ENCODE results near the gene RCAN1.
"Not testable (repeated sequence)": the region's sequence is repeated elsewhere in the genome, so short reads cannot be mapped to it uniquely, and the experiment has no call there.

RCAN1 gene

GRCh38 chr21:34570313-34570712 lies 44.6 kb downstream of the RCAN1 start:
- DNase-seq (ENCODE audit: low read depth in 2 of 2), result no peak

GRCh38 chr21:34569381-34569979 lies 45.4 kb downstream of the RCAN1 start:
- DNase-seq (ENCODE audit: low read depth in 2 of 2), result no peak

GRCh38 chr21:34568801-34569200 lies 46.1 kb downstream of the RCAN1 start:
- not testable (repeated sequence) for DNase-seq (ENCODE audit: low read depth in 2 of 2)

GRCh38 chr21:34567604-34568155 lies 47.2 kb downstream of the RCAN1 start:
- DNase-seq (ENCODE audit: low read depth in 2 of 2), result no peak

- DNase-seq (ENCODE audit: low read depth in 2 of 2), result no peak
Measured at GRCh38 chr21:34565238-34565637, 49.7 kb downstream of the RCAN1 start.

- DNase-seq (ENCODE audit: low read depth in 2 of 2), result not testable (repeated sequence)
Measured at GRCh38 chr21:34563370-34563769, 51.5 kb downstream of the RCAN1 start.

GRCh38 chr21:34561806-34562205 lies 53.1 kb downstream of the RCAN1 start:
- no peak for DNase-seq (ENCODE audit: low read depth in 2 of 2)

- no peak for DNase-seq (ENCODE audit: low read depth in 2 of 2)
Measured at GRCh38 chr21:34560609-34561008, 54.3 kb downstream of the RCAN1 start.

- no peak for DNase-seq (ENCODE audit: low read depth in 2 of 2)
Measured at GRCh38 chr21:34560021-34560420, 54.9 kb downstream of the RCAN1 start.

- DNase-seq (ENCODE audit: low read depth in 2 of 2), result no peak
Measured at GRCh38 chr21:34559089-34559631, 55.8 kb downstream of the RCAN1 start.

- no peak for DNase-seq (ENCODE audit: low read depth in 2 of 2)
Measured at GRCh38 chr21:34558166-34558565, 56.7 kb downstream of the RCAN1 start.

GRCh38 chr21:34557261-34557660 lies 57.7 kb downstream of the RCAN1 start:
- no peak for DNase-seq (ENCODE audit: low read depth in 2 of 2)

GRCh38 chr21:34554670-34555069 lies 60.2 kb downstream of the RCAN1 start:
- not testable (repeated sequence) for DNase-seq (ENCODE audit: low read depth in 2 of 2)

- no peak for DNase-seq (ENCODE audit: low read depth in 2 of 2)
Measured at GRCh38 chr21:34554227-34554626, 60.7 kb downstream of the RCAN1 start.

GRCh38 chr21:34553151-34553952 lies 61.6 kb downstream of the RCAN1 start:
- no peak for DNase-seq (ENCODE audit: low read depth in 2 of 2)

- no peak for DNase-seq (ENCODE audit: low read depth in 2 of 2)
Measured at GRCh38 chr21:34552360-34553098, 62.4 kb downstream of the RCAN1 start.

GRCh38 chr21:34550182-34550799 lies 64.6 kb downstream of the RCAN1 start:
- DNase-seq (ENCODE audit: low read depth in 2 of 2), result no peak

GRCh38 chr21:34548781-34549376 lies 66.0 kb downstream of the RCAN1 start:
- DNase-seq (ENCODE audit: low read depth in 2 of 2), result no peak

- no peak for DNase-seq (ENCODE audit: low read depth in 2 of 2)
Measured at GRCh38 chr21:34546542-34546941, 68.4 kb downstream of the RCAN1 start.

- no peak for DNase-seq (ENCODE audit: low read depth in 2 of 2)
Measured at GRCh38 chr21:34545079-34545884, 69.6 kb downstream of the RCAN1 start.

Data from stimulated activated CD4-positive, alpha-beta T cell treated with anti-CD3 and anti-CD28 coated beads, Interleukin-15, amount 100 ng/mL, for 48 hours (primary cell).